LNCaP clone FGC (cell line): ENCODE measurements around the gene COQ2.

Experiments
- DNase-seq: peaks from one replicate; pipeline ENCODE4 v3.0.0-alpha.2; 2011; ENCODE audit warnings: low read depth
- H3K4me3 ChIP-seq: 2 replicates; pipeline ENCODE4 v1.5.1; 2011; ENCODE audit warnings: mild to moderate bottlenecking, low read depth, low read length, control low read depth
- CTCF ChIP-seq: IDR thresholded peaks from 2 replicates; pipeline ENCODE4 v1.5.1; 2012; ENCODE audit warnings: mild to moderate bottlenecking; ENCODE audit not compliant: control insufficient read depth, insufficient read depth; ENCODE audit errors: extremely low read depth

COQ2 gene

DNA sequence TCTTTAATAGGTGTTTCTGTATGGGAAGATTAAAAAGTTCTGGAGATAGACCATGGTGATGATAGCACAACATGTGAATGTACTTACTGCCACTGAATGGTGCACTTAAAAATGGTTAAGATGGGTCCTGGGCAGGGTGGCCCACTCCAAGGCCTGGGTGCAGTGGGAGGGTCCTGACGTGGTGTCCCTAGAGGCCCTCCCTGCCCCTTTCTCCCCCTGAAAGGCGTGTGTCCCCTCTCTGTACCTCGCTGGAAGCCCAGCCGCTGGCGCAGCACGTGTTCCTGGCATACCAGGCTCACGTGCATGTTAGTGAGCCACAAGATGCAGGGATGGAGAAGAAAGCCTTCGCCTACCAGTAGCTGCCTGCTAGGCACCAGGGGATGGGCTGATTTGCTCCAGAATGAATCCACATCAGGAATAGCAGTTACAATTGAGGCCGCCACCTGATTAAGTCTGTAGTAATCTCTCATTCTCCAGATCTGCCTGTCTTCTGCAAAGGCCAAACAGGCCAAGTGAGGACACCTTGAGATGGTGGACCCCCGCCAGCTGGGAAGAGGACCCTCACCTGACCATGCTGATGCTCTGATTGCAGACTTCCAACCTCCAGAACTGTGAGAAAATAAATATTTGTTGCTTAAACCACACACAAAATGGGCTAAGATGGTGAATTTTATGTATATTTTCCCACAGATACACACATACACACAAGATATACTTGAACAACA is 67.5 kb downstream of the COQ2 start:
- no peak overlapping the region for H3K4me3 ChIP-seq
- no peak for TF ChIP-seq CTCF
- DNase-seq: no peak

DNA sequence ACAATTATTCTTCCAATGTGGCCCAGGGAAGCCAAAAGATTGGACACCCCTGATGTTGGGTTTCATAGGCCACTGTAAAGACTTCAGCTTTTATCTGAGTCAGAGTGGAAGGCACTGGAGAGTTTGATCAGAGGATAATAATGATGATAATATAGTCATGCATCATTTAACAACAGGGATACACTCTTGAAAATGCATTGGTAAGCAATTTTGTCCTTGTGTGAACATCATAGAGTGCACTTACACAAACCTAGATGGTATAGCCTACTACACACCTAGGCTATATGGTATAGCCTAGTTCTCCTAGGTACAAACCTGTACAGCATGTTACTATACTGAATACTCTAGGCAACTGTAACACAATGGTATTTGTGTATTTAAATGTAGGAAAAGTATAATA is 70.5 kb downstream of the COQ2 start:
- no peak for TF ChIP-seq CTCF
- no peak for DNase-seq

More for the DNA sequence above, 70.5 kb downstream of the COQ2 start:
- no peak overlapping the region for H3K4me3 ChIP-seq
